Fibroblast of mammary gland (primary cell): ENCODE data around the gene DLK1.

Experiments
- DNase-seq: peaks from one replicate; pipeline ENCODE4 v3.0.0-alpha.2; 2010; ENCODE audit warnings: low read depth
- H3K4me3 ChIP-seq: 2 replicates; pipeline ENCODE4 v1.5.1; 2011; ENCODE audit warnings: low read depth, mild to moderate bottlenecking, low read length, moderate library complexity; ENCODE audit not compliant: control insufficient read depth
- TF ChIP-seq, protein P1 (sequence below): conservative IDR thresholded peaks from 2 replicates; pipeline ENCODE4 v1.5.1; 2011; ENCODE audit warnings: low read depth, low read length, inconsistent platforms; ENCODE audit not compliant: control insufficient read depth, insufficient read depth

The DLK1 gene

DNA sequence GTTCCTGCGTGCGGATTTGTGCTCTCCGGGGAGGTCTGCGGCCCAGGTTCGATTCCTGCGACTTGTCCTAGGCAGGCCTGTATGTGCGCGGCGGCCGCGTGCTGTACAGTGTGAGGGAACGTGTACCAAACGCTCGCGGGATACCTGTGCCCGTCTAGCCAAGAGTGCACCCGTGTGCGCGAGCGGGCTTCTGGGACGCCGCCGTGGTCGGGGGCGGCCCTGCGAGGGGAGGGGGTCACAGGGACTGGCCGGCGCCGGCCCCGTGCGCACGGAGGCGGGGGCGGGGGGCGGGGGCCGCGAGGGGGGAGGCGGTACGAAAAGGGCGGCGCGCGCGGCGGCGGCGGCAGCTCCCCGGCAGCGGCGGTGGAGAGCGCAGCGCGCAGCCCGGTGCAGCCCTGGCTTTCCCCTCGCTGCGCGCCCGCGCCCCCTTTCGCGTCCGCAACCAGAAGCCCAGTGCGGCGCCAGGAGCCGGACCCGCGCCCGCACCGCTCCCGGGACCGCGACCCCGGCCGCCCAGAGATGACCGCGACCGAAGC is at the start of gene DLK1:
Gene DLK1, plus strand, starts transcription at position 343 of the 536 bp plus-strand sequence. Its CDS starts 177 bp downstream, at position 520.
- no peak for DNase-seq
- no peak within 1 kb of the TSS for H3K4me3 ChIP-seq
- TF ChIP-seq, protein P1, sequence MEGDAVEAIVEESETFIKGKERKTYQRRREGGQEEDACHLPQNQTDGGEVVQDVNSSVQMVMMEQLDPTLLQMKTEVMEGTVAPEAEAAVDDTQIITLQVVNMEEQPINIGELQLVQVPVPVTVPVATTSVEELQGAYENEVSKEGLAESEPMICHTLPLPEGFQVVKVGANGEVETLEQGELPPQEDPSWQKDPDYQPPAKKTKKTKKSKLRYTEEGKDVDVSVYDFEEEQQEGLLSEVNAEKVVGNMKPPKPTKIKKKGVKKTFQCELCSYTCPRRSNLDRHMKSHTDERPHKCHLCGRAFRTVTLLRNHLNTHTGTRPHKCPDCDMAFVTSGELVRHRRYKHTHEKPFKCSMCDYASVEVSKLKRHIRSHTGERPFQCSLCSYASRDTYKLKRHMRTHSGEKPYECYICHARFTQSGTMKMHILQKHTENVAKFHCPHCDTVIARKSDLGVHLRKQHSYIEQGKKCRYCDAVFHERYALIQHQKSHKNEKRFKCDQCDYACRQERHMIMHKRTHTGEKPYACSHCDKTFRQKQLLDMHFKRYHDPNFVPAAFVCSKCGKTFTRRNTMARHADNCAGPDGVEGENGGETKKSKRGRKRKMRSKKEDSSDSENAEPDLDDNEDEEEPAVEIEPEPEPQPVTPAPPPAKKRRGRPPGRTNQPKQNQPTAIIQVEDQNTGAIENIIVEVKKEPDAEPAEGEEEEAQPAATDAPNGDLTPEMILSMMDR: no peak

GRCh38 chr14:100677152-100677551 is 49.5 kb upstream of the DLK1 start:
- H3K4me3 ChIP-seq: no peak overlapping the region
- no peak for DNase-seq
- TF ChIP-seq, protein P1: no peak

- DNase-seq: peak; percentile 68
- TF ChIP-seq, protein P1: no peak
- H3K4me3 ChIP-seq: no peak overlapping the region
Observed at GRCh38 chr14:100677554-100678468, 48.9 kb upstream of the DLK1 start.

- DNase-seq: peak; percentile 10
- TF ChIP-seq, protein P1: no peak
- no peak overlapping the region for H3K4me3 ChIP-seq
Observed at GRCh38 chr14:100678469-100678828, 48.2 kb upstream of the DLK1 start.

GRCh38 chr14:100679153-100679552 is 47.5 kb upstream of the DLK1 start:
- TF ChIP-seq, protein P1: no peak
- DNase-seq: no peak
- no peak overlapping the region for H3K4me3 ChIP-seq

DNA sequence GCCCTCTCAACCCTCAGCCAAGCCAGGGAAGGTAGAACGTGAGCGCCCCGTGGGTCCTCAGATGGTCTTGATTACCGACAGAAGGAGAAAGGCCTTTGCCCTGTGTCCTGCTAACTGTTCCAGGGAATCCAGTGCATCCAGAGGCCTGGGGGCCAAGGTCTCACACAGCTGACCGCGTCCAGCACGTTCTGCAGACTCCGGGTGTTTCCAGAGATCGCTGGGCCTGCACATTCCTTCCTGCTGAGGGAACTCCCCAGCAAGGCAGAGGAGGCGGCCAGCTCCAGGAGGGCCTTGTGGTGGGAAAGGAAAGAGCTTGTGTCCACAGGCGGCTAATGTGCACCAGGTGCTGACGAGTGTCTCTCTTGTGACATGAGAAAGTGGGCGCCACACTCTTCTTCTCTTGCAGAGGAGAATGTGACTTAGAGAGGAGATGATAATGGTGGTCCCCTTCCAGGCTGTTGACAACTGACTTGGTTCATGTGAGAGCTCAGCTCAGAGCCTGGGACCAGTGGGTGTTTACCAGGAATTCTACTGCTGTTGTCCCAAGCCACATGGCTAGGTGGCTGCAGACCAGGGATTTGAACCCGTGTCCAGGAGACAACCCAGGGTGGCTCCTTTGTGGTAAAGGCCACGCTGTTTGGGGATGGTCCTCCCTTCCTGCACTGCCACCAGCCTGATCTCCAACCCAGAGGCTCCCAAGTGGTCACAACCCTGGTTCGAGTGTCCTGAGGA is 46.8 kb upstream of the DLK1 start:
- TF ChIP-seq, protein P1: peak; percentile 24
- no peak overlapping the region for H3K4me3 ChIP-seq
- peak; percentile 86 for DNase-seq
